SK-N-SH (cell line): ENCODE data around the gene ELAPOR1. TPM values are rescaled to one million over a fixed set of nuclear protein-coding genes. Genes with fewer than 3 reads are reported as not detected.

Source experiments
- CTCF ChIA-PET: fragments of 300-600, 350-600 bp; formaldehyde crosslinking; extraction: SDS; loops from one replicate; lab custom pipeline; 2021; lab: Yijun Ruan, JAX
- POLR2A ChIA-PET: fragments of 350-600 bp; sonication (Branson Sonifier 250); formaldehyde crosslinking; extraction: SDS; loops from one replicate; lab custom pipeline; 2020; ENCODE audit warnings: antibody characterized with exemption, inconsistent platforms; lab: Yijun Ruan, JAX
- DNase-seq: peaks from one replicate; pipeline ENCODE4 v3.0.0; 2012
- H2AFZ ChIP-seq: fragments of 200-600 bp; sonication (generic); 2 replicates; pipeline ENCODE4 v1.8.1; 2016; ENCODE audit warnings: antibody characterized with exemption, mild to moderate bottlenecking, low read depth
- H3F3A ChIP-seq: fragments of 200-600 bp; sonication (generic); replicated peaks from 2 replicates; pipeline ENCODE3; 2016; ENCODE audit warnings: antibody characterized with exemption, mild to moderate bottlenecking; ENCODE audit not compliant: insufficient read depth
- H3K27ac ChIP-seq, 2 experiments: fragments of 200-500 bp in 1 of 2; fragments of 200-600 bp in 1 of 2; sonication (Bioruptor generic) in 1 of 2; sonication (generic), shearing (Covaris generic) in 1 of 2; 2 replicates each; pipeline versions ENCODE4 v1.5.1 to v1.6.1; 2014 to 2016; ENCODE audit warnings: low read depth in 2 of 2, inconsistent platforms in 1 of 2, low read length in 1 of 2, mild to moderate bottlenecking in 1 of 2, mixed read lengths in 1 of 2
- H3K27me3 ChIP-seq: fragments of 200-600 bp; sonication (generic), shearing (Covaris generic); 2 replicates; pipeline ENCODE4 v1.6.1; 2016; ENCODE audit warnings: mixed run types; ENCODE audit not compliant: insufficient read depth
- H3K36me3 ChIP-seq, 2 experiments: fragments of 200-500 bp in 1 of 2; fragments of 200-600 bp in 1 of 2; sonication (Bioruptor generic) in 1 of 2; sonication (generic) in 1 of 2; replicated peaks in 1 of 2; 2 replicates each; pipeline versions ENCODE3 to v1.5.1; 2014 to 2016; ENCODE audit warnings: low read length in 1 of 2, mild to moderate bottlenecking in 1 of 2; ENCODE audit not compliant: insufficient read depth in 2 of 2, control insufficient read depth in 1 of 2
- H3K4me1 ChIP-seq, 2 experiments: fragments of 200-500 bp in 1 of 2; fragments of 200-600 bp in 1 of 2; sonication (Bioruptor generic) in 1 of 2; sonication (generic), shearing (Covaris generic) in 1 of 2; 2 replicates each; pipeline versions ENCODE4 v1.5.1 to v1.6.1; 2014 to 2016; ENCODE audit warnings: low read depth in 1 of 2, low read length in 1 of 2, mixed run types in 1 of 2; ENCODE audit not compliant: insufficient read depth in 2 of 2, control insufficient read depth in 1 of 2
- H3K4me2 ChIP-seq: fragments of 200-600 bp; sonication (generic), shearing (Covaris generic); 2 replicates; pipeline ENCODE4 v1.6.1; 2017; ENCODE audit warnings: mixed run types
- H3K4me3 ChIP-seq, 2 experiments: fragments of 200-500 bp in 1 of 2; fragments of 200-600 bp in 1 of 2; sonication (Bioruptor generic) in 1 of 2; sonication (generic), shearing (Covaris generic) in 1 of 2; 2 replicates each; pipeline versions ENCODE4 v1.5.1 to v1.8.1; 2014 to 2016; ENCODE audit warnings: low read depth in 2 of 2, inconsistent platforms in 1 of 2, low read length in 1 of 2, mild to moderate bottlenecking in 1 of 2, mixed read lengths in 1 of 2, moderate library complexity in 1 of 2
- H3K79me2 ChIP-seq: fragments of 200-600 bp; sonication (generic); 2 replicates; pipeline ENCODE4 v1.8.1; 2017; ENCODE audit warnings: mild to moderate bottlenecking; ENCODE audit not compliant: insufficient read depth
- H3K9ac ChIP-seq: fragments of 200-600 bp; sonication (generic); 2 replicates; pipeline ENCODE4 v1.6.1; 2017; ENCODE audit warnings: mixed run types
- H3K9me2 ChIP-seq: fragments of 200-600 bp; sonication (generic); 2 replicates; pipeline ENCODE4 v1.6.1; 2017; ENCODE audit warnings: mixed run types
- H3K9me3 ChIP-seq: fragments of 200-600 bp; sonication (generic); 2 replicates; pipeline ENCODE4 v1.6.1; 2017; ENCODE audit warnings: mixed run types, mild to moderate bottlenecking, moderate library complexity
- H4K20me1 ChIP-seq: fragments of 200-600 bp; sonication (generic); 2 replicates; pipeline ENCODE4 v1.6.1; 2017; ENCODE audit warnings: mild to moderate bottlenecking, mixed run types; ENCODE audit not compliant: insufficient read depth
- CTCF ChIP-seq: fragments of 200-600 bp; sonication (generic); IDR thresholded peaks from 2 replicates; pipeline ENCODE4 v1.6.1; 2017; ENCODE audit warnings: antibody characterized with exemption, mild to moderate bottlenecking, moderate library complexity
- ELF1 ChIP-seq: IDR thresholded peaks from 2 replicates; pipeline ENCODE4 v1.4.0; 2012
- EZH2phosphoT487 ChIP-seq: fragments of 200-600 bp; sonication (generic); IDR thresholded peaks from 2 replicates; pipeline ENCODE4 v1.6.1; 2017; ENCODE audit warnings: low read depth, mixed run types, mild to moderate bottlenecking, antibody characterized with exemption, moderate library complexity, borderline replicate concordance
- GATA2 ChIP-seq: sonication (generic); formaldehyde crosslinking; IDR thresholded peaks from 2 replicates; pipeline ENCODE4 v1.5.0; 2020; ENCODE audit warnings: mild to moderate bottlenecking, missing genetic modification reagents
- JUND ChIP-seq: IDR thresholded peaks from 2 replicates; pipeline ENCODE4 v1.4.0; 2012
- MAX ChIP-seq: IDR thresholded peaks from 2 replicates; pipeline ENCODE4 v1.4.0; 2012; ENCODE audit warnings: low read depth
- MXI1 ChIP-seq: IDR thresholded peaks from 2 replicates; pipeline ENCODE4 v1.6.1; 2012; ENCODE audit warnings: mild to moderate bottlenecking, low read depth, low read length, improper control_type of control experiment
- PBX3 ChIP-seq: IDR thresholded peaks from 2 replicates; pipeline ENCODE4; 2012
- POLR2AphosphoS5 ChIP-seq: IDR thresholded peaks from 2 replicates; pipeline ENCODE4 v1.6.1; 2012; ENCODE audit warnings: low read depth, low read length
- RAD21 ChIP-seq: IDR thresholded peaks from 2 replicates; pipeline ENCODE4 v1.6.1; 2012; ENCODE audit warnings: mild to moderate bottlenecking, low read length
- RCOR1 ChIP-seq: fragments of 150-350 bp; IDR thresholded peaks from 2 replicates; pipeline ENCODE4 v1.6.1; 2017; ENCODE audit warnings: antibody characterized with exemption, low read length
- RXRA ChIP-seq: IDR thresholded peaks from 2 replicates; pipeline ENCODE4 v1.4.0; 2012; ENCODE audit warnings: low read depth, mild to moderate bottlenecking, borderline replicate concordance
- SIN3A ChIP-seq: IDR thresholded peaks from 2 replicates; pipeline ENCODE4 v1.6.1; 2012; ENCODE audit warnings: low read depth, mild to moderate bottlenecking, low read length, moderate library complexity, borderline replicate concordance
- SMC3 ChIP-seq: IDR thresholded peaks from 2 replicates; pipeline ENCODE4 v1.6.1; 2012; ENCODE audit warnings: low read depth, low read length, improper control_type of control experiment
- TCF12 ChIP-seq: IDR thresholded peaks from 2 replicates; pipeline ENCODE4 v1.4.0; 2012
- TEAD4 ChIP-seq: IDR thresholded peaks from 2 replicates; pipeline ENCODE4 v1.4.0; 2012; ENCODE audit warnings: mild to moderate bottlenecking, borderline replicate concordance; ENCODE audit not compliant: insufficient read depth
- WGBS: methylation state at CpG from one replicate; pipeline ENCODE4 v1.1.6; 2017; ENCODE audit warnings: low lambda C conversion rate; 5-methylcytosine and 5-hydroxymethylcytosine counted together
- polyA plus RNA-seq, 3 experiments: library from polyadenylated mRNA; depleted of rRNA; stranded (reverse); fragments of >200 nt; gene quantifications; 2 replicates each; pipeline ENCODE4 v1.2.3, GENCODE V29; 2012

Gene ELAPOR1
- polyA plus RNA-seq, 1 of the 3 experiments (the other 2 are of a cell fraction), result 1.2 TPM

- 61% methylated on average over 1 of the region's 1 CpG for WGBS
- DNase-seq, result no peak
- Histone ChIP-seq H3K27me3 (no peaks in the 10 kb centered on the region), H3K4me3 (no peak overlapping the region), H3K9ac (no peak overlapping the region), H3K9me2 (no peaks in the 10 kb centered on the region), H3K27ac (no peak overlapping the region), H4K20me1 (peaks cover 37% of the 10 kb centered on the region), H3K36me3 (peaks cover 25 to 69% of the 10 kb centered on the region in 2 experiments), H3K9me3 (no peaks in the 10 kb centered on the region), H3K4me2 (no peak overlapping the region), H3K4me1 (no peaks in the 10 kb centered on the region), H3F3A (peaks cover 11% of the 10 kb centered on the region), H2AFZ (no peak overlapping the region), H3K79me2 (peaks cover 92% of the 10 kb centered on the region)
- CTCF ChIA-PET, result interaction anchor here (3.5 kb wide), 1 partner anchor 44 kb away, joined by 11 read pairs; the partner anchor contains the start of gene ELAPOR1
- POLR2A ChIA-PET, result interaction anchor here (0.6 kb wide), 1 partner anchor 214 kb away, joined by 5 read pairs; the partner anchor contains the start of gene PSRC1
- TF ChIP-seq CTCF (no peak), RAD21 (no peak), SIN3A (no peak), MAX (no peak), SMC3 (no peak)
These were observed 44.6 kb upstream of the ELAPOR1 start for GRCh38 chr1:109069294-109069693.

GRCh38 chr1:109075531-109076490 lies 38.1 kb upstream of the ELAPOR1 start, which contains the start of gene TAF13:
TSS of gene TAF13 (minus strand) at chr1:109076003. CDS start at chr1:109075947, 56 bp downstream.
- no peaks in the 10 kb centered on the region for H3K9me3 ChIP-seq
- peak within 1 kb of the TSS; percentile 91 for H3K9ac ChIP-seq
- H3K27ac ChIP-seq, result peak within 1 kb of the TSS; percentile 95 to 97
- H3K27me3 ChIP-seq, result no peaks in the 10 kb centered on the region
- ChIA-PET POLR2A (interaction anchor here (0.6 to 1.6 kb wide), 11 partner anchors 10 to 384 kb away, joined by 3 to 28 read pairs (median 5); partner anchors contain the start of genes ELAPOR1, PRPF38B, SARS1 and TMEM167B), CTCF (interaction anchor here (1.1 to 2.7 kb wide), 4 partner anchors 15 to 36 kb away, joined by 3 to 18 read pairs (median 4); partner anchors contain the start of gene TMEM167B)
- peak; percentile 96 for DNase-seq
- no peaks in the 10 kb centered on the region; a peak in 2 of 4 replicates for H3K4me1 ChIP-seq
- no peaks in the 10 kb centered on the region for H3K9me2 ChIP-seq
- H3K79me2 ChIP-seq, result peaks cover 47% of the 10 kb centered on the region
- 0 out of 2 replicates have a peak, but pooled peaks cover 6% of the 10 kb centered on the region for H4K20me1 ChIP-seq
- peak within 1 kb of the TSS; percentile 96 for H2AFZ ChIP-seq
- H3F3A ChIP-seq, result peaks cover 6% of the 10 kb centered on the region
- 4% methylated on average over 37 of the region's 39 CpGs for WGBS
- peaks cover 6 to 14% of the 10 kb centered on the region in 2 experiments for H3K36me3 ChIP-seq
- peak within 1 kb of the TSS; percentile 81 to 83 for H3K4me3 ChIP-seq
- peak within 1 kb of the TSS; percentile 78 for H3K4me2 ChIP-seq
- TF ChIP-seq EZH2phosphoT487 (no peak), TCF12 (peak; percentile 24; the same call in 1 of the 2 replicates), GATA2 (CRISPR knock-in tag) (no peak), JUND (no peak), MAX (peak; percentile 96), PBX3 (peak; percentile 51; the same call in 1 of the 2 replicates), RCOR1 (no peak), TEAD4 (no peak), MXI1 (peak; percentile 97), ELF1 (peak; percentile 68), SIN3A (peak; percentile 93; the same call in 1 of the 2 replicates), POLR2AphosphoS5 (peak; percentile 98), RXRA (no peak), CTCF (peak; percentile 22)
